Endothelial cell of umbilical vein (primary cell): Measurements from ENCODE around the gene DIP2B. TPM values are rescaled to one million over a fixed set of nuclear protein-coding genes. Genes with fewer than 3 reads are reported as not detected.

ENCODE experiments used
- BruUV-seq: library from RNA; stranded (reverse); fragments of 400-500 nt; replicated peaks from 2 replicates; lab custom pipeline; 2021; lab: Mats Ljungman, UMichigan
- CTCF ChIA-PET: fragments of 300-600, 350-600 bp; sonication (Branson Sonifier 250); formaldehyde crosslinking; loops from one replicate; lab custom pipeline; 2021; ENCODE audit warnings: antibody characterized with exemption, inconsistent platforms; lab: Charles Lee
- POLR2A ChIA-PET: fragments of 300-600, 350-600 bp; sonication (Branson Sonifier 250); formaldehyde crosslinking; loops from one replicate; lab custom pipeline; 2021; ENCODE audit warnings: antibody characterized with exemption, inconsistent platforms; lab: Charles Lee
- DNase-seq: peaks from one replicate; pipeline ENCODE4 v3.0.0-alpha.2; 2011; ENCODE audit warnings: low read depth, low spot score
- FAIRE-seq: peaks from 2 replicates; lab custom pipeline; 2011; peaks lifted over from hg19 to GRCh38; lab: Jason Lieb, UNC
- H2AFZ ChIP-seq: 2 replicates; pipeline ENCODE4 v1.6.0; 2012; ENCODE audit warnings: low read depth, low read length, control low read depth, inconsistent platforms
- H3K27ac ChIP-seq: 2 replicates; pipeline ENCODE4 v1.5.1; 2011; ENCODE audit warnings: low read depth, mild to moderate bottlenecking, control low read depth, low read length, moderate library complexity; ENCODE audit not compliant: insufficient read depth
- H3K27me3 ChIP-seq, 2 experiments: 2 replicates each; pipeline versions ENCODE4 v1.6.0 to v1.6.1; 2011; ENCODE audit warnings: low read length in 2 of 2, mixed read lengths in 1 of 2; ENCODE audit not compliant: control insufficient read depth in 2 of 2, insufficient read depth in 2 of 2
- H3K36me3 ChIP-seq, 2 experiments: 2 replicates in 1 of 2; 3 replicates in 1 of 2; pipeline ENCODE4 v1.5.1; 2011; ENCODE audit warnings: low read length in 2 of 2, mild to moderate bottlenecking in 1 of 2, moderate library complexity in 1 of 2; ENCODE audit not compliant: control insufficient read depth in 2 of 2, insufficient read depth in 2 of 2; ENCODE audit errors: extremely low read depth in 1 of 2
- H3K4me1 ChIP-seq: 3 replicates; pipeline ENCODE4 v1.5.1; 2011; ENCODE audit warnings: mild to moderate bottlenecking, low read length; ENCODE audit not compliant: control insufficient read depth, insufficient read depth; ENCODE audit errors: extremely low read depth
- H3K4me2 ChIP-seq: 2 replicates; pipeline ENCODE4 v1.6.1; 2011; ENCODE audit warnings: low read length, control low read depth, mixed read lengths; ENCODE audit not compliant: insufficient read depth
- H3K4me3 ChIP-seq, 3 experiments: fragments of 200-600 bp in 1 of 3; sonication (generic), shearing (Covaris generic) in 1 of 3; replicated peaks in 1 of 3; 2 replicates each; pipeline ENCODE4 v1.5.1; 2011 to 2016; ENCODE audit warnings: control low read depth in 3 of 3, low read length in 3 of 3, mild to moderate bottlenecking in 2 of 3, inconsistent platforms in 1 of 3, low read depth in 1 of 3, moderate library complexity in 1 of 3; ENCODE audit not compliant: insufficient read depth in 1 of 3
- H3K79me2 ChIP-seq: 2 replicates; pipeline ENCODE4 v1.6.0; 2012; ENCODE audit warnings: low read length, inconsistent platforms; ENCODE audit not compliant: control insufficient read depth, insufficient read depth
- H3K9ac ChIP-seq: replicated peaks from 2 replicates; pipeline ENCODE3; 2011; ENCODE audit warnings: low read length, control low read depth; ENCODE audit not compliant: insufficient read depth; ENCODE audit errors: extremely low read depth
- H3K9me1 ChIP-seq: replicated peaks from 3 replicates; pipeline ENCODE4 v1.6.0; 2011; ENCODE audit warnings: mild to moderate bottlenecking, low read length; ENCODE audit not compliant: control insufficient read depth, insufficient read depth; ENCODE audit errors: extremely low read depth
- H3K9me3 ChIP-seq: replicated peaks from 2 replicates; pipeline ENCODE4 v1.5.1; 2012; ENCODE audit warnings: low read length, inconsistent platforms; ENCODE audit not compliant: control insufficient read depth, insufficient read depth
- H4K20me1 ChIP-seq: replicated peaks from 2 replicates; pipeline ENCODE3; 2011; ENCODE audit warnings: mild to moderate bottlenecking, low read length; ENCODE audit not compliant: control insufficient read depth, insufficient read depth; ENCODE audit errors: extremely low read depth
- EZH2 ChIP-seq: IDR thresholded peaks from 2 replicates; pipeline ENCODE4 v1.6.1; 2012; ENCODE audit warnings: borderline replicate concordance, low read depth, mild to moderate bottlenecking, moderate library complexity, low read length, inconsistent platforms; ENCODE audit not compliant: severe bottlenecking
- FOS ChIP-seq: IDR thresholded peaks from 2 replicates; pipeline ENCODE4 v1.6.1; 2011; ENCODE audit warnings: mild to moderate bottlenecking, low read length, moderate library complexity, borderline replicate concordance; ENCODE audit not compliant: insufficient read depth
- GATA2 ChIP-seq: IDR thresholded peaks from 2 replicates; pipeline ENCODE4 v1.7.0; 2011; ENCODE audit warnings: low read depth, mild to moderate bottlenecking, moderate library complexity, mixed read lengths, low read length; ENCODE audit not compliant: insufficient read length, insufficient read depth
- MYC ChIP-seq: IDR thresholded peaks from one replicate; pipeline ENCODE4 v1.6.1; 2011; ENCODE audit warnings: mild to moderate bottlenecking, low read depth, low read length
- POLR2A ChIP-seq: IDR thresholded peaks from 2 replicates; pipeline ENCODE4 v1.6.1; 2012; ENCODE audit warnings: low read depth, mild to moderate bottlenecking, control low read depth, low read length
- POLR2AphosphoS5 ChIP-seq: IDR thresholded peaks from 2 replicates; pipeline ENCODE4 v1.6.1; 2012; ENCODE audit warnings: low read depth, mild to moderate bottlenecking, control low read depth, low read length, moderate library complexity; ENCODE audit not compliant: insufficient read depth
- dilution Hi-C: fragments of 300-500 bp; cut with MboI; formaldehyde crosslinking; loops from one replicate; pipeline ENCODE4 v1.15.0; 2019; ENCODE audit warnings: low sequenced_read_pairs; ENCODE audit not compliant: extremely low pct_ligation_motif_present
- intact Hi-C: fragments of 100-400 bp; cut with micrococcal nuclease; formaldehyde crosslinking; loops from one replicate; pipeline ENCODE4 v1.10.0; 2022
- polyA plus RNA-seq, 4 experiments: library from polyadenylated mRNA; depleted of rRNA in 3 of 4; stranded (reverse) in 3 of 4; unstranded in 1 of 4; fragments of >200 nt; gene quantifications; 2 replicates each; pipeline versions ENCODE4 v1.2.1 to v1.2.3, GENCODE V29; 2011 to 2012; ENCODE audit warnings: missing spikeins in 1 of 4
- total RNA-seq: library from RNA; stranded (reverse); gene quantifications from 2 replicates; pipeline ENCODE4 v1.2.3, GENCODE V29; 2021
- TF ChIP-seq, protein P1 (sequence below): IDR thresholded peaks from 2 replicates; pipeline ENCODE4 v1.6.1; 2011; ENCODE audit not compliant: insufficient read depth, insufficient read length
- TF ChIP-seq, protein P2 (sequence below), 2 donors: IDR thresholded peaks; 1 replicate in 1 of 2; 2 replicates in 1 of 2; pipeline ENCODE4 v1.5.1; 2011; ENCODE audit warnings: low read length in 2 of 2, mild to moderate bottlenecking in 2 of 2, moderate library complexity in 2 of 2, control low read depth in 1 of 2, inconsistent platforms in 1 of 2, low read depth in 1 of 2; ENCODE audit not compliant: insufficient read depth in 1 of 2; ENCODE audit errors: extremely low read depth in 1 of 2

The DIP2B gene
- total and polyA plus RNA-seq, 2 donors (not counting 3 experiments of a cell fraction or from before 2014, with no cell fraction given), result 14.5 to 28.0 TPM

- no peaks in the 10 kb centered on the region for H4K20me1 ChIP-seq
- POLR2A ChIA-PET, result no interaction called here
- no peaks in the 10 kb centered on the region for H3K9me1 ChIP-seq
- no peak overlapping the region for H3K4me2 ChIP-seq
- TF ChIP-seq GATA2, result no peak
- TF ChIP-seq, protein P1, sequence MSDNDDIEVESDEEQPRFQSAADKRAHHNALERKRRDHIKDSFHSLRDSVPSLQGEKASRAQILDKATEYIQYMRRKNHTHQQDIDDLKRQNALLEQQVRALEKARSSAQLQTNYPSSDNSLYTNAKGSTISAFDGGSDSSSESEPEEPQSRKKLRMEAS, result no peak
- TF ChIP-seq POLR2AphosphoS5, result no peak
- no peak for TF ChIP-seq POLR2A
- TF ChIP-seq MYC, result no peak
- TF ChIP-seq, protein P2, sequence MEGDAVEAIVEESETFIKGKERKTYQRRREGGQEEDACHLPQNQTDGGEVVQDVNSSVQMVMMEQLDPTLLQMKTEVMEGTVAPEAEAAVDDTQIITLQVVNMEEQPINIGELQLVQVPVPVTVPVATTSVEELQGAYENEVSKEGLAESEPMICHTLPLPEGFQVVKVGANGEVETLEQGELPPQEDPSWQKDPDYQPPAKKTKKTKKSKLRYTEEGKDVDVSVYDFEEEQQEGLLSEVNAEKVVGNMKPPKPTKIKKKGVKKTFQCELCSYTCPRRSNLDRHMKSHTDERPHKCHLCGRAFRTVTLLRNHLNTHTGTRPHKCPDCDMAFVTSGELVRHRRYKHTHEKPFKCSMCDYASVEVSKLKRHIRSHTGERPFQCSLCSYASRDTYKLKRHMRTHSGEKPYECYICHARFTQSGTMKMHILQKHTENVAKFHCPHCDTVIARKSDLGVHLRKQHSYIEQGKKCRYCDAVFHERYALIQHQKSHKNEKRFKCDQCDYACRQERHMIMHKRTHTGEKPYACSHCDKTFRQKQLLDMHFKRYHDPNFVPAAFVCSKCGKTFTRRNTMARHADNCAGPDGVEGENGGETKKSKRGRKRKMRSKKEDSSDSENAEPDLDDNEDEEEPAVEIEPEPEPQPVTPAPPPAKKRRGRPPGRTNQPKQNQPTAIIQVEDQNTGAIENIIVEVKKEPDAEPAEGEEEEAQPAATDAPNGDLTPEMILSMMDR (IDR thresholded peaks at IDR 0.05; ENCODE audit: extremely low read depth in 1 of 2, insufficient read depth in 1 of 2, low read depth in 1 of 2, low read length in 2 of 2), result no peak
- H3K27me3 ChIP-seq, result no peaks in the 10 kb centered on the region
- no peak overlapping the region for H3K9ac ChIP-seq
- dilution Hi-C loops, result no loop called here
- BruUV-seq, result no TSS peak
- peaks cover 8 to 30% of the 10 kb centered on the region in 2 experiments for H3K36me3 ChIP-seq
- intact Hi-C loops, result no loop called here
- no peaks in the 10 kb centered on the region for H3K4me1 ChIP-seq
- no peak overlapping the region for H3K27ac ChIP-seq
- CTCF ChIA-PET, result no interaction called here
- H3K79me2 ChIP-seq, result no peaks in the 10 kb centered on the region
- no peak overlapping the region for H3K4me3 ChIP-seq
- H2AFZ ChIP-seq, result no peak overlapping the region
- FAIRE-seq (no peak), DNase-seq (no peak)
- no peaks in the 10 kb centered on the region for H3K9me3 ChIP-seq
These were observed 214.0 kb downstream of the DIP2B start for GRCh38 chr12:50718760-50719159.

DNA sequence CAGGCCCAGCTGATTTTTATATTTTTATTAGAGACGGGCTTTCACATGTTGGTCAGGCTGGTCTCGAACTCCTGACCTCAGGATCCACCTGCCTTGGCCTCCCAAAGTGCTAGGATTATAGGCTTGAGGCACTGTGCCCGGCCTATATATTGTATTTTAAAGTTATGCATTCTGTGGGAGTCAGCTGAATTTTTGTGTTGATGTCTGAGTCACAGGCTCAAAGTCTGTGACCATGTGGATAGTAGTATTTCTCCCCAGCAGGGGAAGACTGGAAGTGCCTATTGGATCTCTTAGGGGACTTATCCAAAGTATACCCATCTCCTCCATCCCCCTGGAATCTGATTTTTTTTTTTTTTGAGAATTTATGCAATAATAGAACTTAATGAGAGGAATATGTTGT, 215.3 kb downstream of the DIP2B start:
- Histone ChIP-seq H3K27ac (no peak overlapping the region), H3K9ac (no peak overlapping the region), H3K9me1 (no peaks in the 10 kb centered on the region), H3K9me3 (no peaks in the 10 kb centered on the region), H4K20me1 (no peaks in the 10 kb centered on the region), H2AFZ (no peak overlapping the region), H3K4me3 (no peak overlapping the region), H3K4me1 (no peaks in the 10 kb centered on the region), H3K79me2 (no peaks in the 10 kb centered on the region), H3K27me3 (no peaks in the 10 kb centered on the region), H3K4me2 (no peak overlapping the region), H3K36me3 (peaks cover 15 to 30% of the 10 kb centered on the region in 2 experiments)
- BruUV-seq, result no TSS peak
- no peak for DNase-seq
- TF ChIP-seq POLR2AphosphoS5 (no peak), FOS (no peak), EZH2 (no peak)
- intact Hi-C loops, result no loop called here
- ChIA-PET POLR2A (no interaction called here), CTCF (no interaction called here)
- no peak for FAIRE-seq
- dilution Hi-C loops, result no loop called here
